Right forelimb (tissue), 1 donor: ENCODE data around the gene NDUFB3.
"Not testable (repeated sequence)": the region's sequence is repeated elsewhere in the genome, so short reads cannot be mapped to it uniquely, and the experiment has no call there.

Experiments used
- DNase-seq: peaks from one replicate; pipeline ENCODE4 v3.0.0-alpha.2; 2018

The NDUFB3 gene

GRCh38 chr2:201100497-201100896, 28.7 kb downstream of the NDUFB3 start:
- DNase-seq: no peak

GRCh38 chr2:201105759-201106158, 34.0 kb downstream of the NDUFB3 start:
- no peak for DNase-seq

GRCh38 chr2:201107624-201108023, 35.8 kb downstream of the NDUFB3 start:
- DNase-seq: no peak

- no peak for DNase-seq
These were observed 36.5 kb downstream of the NDUFB3 start for GRCh38 chr2:201108341-201108740.

GRCh38 chr2:201109186-201109585, 37.4 kb downstream of the NDUFB3 start:
- DNase-seq: no peak

GRCh38 chr2:201110615-201111014, 38.8 kb downstream of the NDUFB3 start:
- no peak for DNase-seq

GRCh38 chr2:201111096-201111495, 39.3 kb downstream of the NDUFB3 start:
- DNase-seq: no peak

- DNase-seq: no peak
These were observed 42.5 kb downstream of the NDUFB3 start for GRCh38 chr2:201114350-201114749.

- no peak for DNase-seq
These were observed 43.0 kb downstream of the NDUFB3 start for GRCh38 chr2:201114846-201115245.

GRCh38 chr2:201116115-201116958, 44.5 kb downstream of the NDUFB3 start, which contains the start of gene CFLAR:
Gene CFLAR (plus strand): TSS chr2:201116164. CDS start chr2:201129866, 13,702 bp downstream.
- DNase-seq: peak; percentile 86

- DNase-seq: peak; percentile 68
These were observed 45.3 kb downstream of the NDUFB3 start for GRCh38 chr2:201116959-201117734.

GRCh38 chr2:201117735-201118094, 45.9 kb downstream of the NDUFB3 start:
- DNase-seq: not testable (repeated sequence)

GRCh38 chr2:201118121-201118960, 46.5 kb downstream of the NDUFB3 start:
- peak; percentile 83 for DNase-seq

- no peak for DNase-seq
These were observed 47.4 kb downstream of the NDUFB3 start for GRCh38 chr2:201118961-201119854.

- no peak for DNase-seq
These were observed 50.5 kb downstream of the NDUFB3 start for GRCh38 chr2:201122276-201122675.

- no peak for DNase-seq
These were observed 54.7 kb downstream of the NDUFB3 start for GRCh38 chr2:201126308-201127151.

- DNase-seq: no peak
These were observed 55.3 kb downstream of the NDUFB3 start for GRCh38 chr2:201127152-201127511.

GRCh38 chr2:201127570-201127969, 55.8 kb downstream of the NDUFB3 start:
- DNase-seq: no peak

- DNase-seq: no peak
These were observed 56.2 kb downstream of the NDUFB3 start for GRCh38 chr2:201128033-201128432.

- no peak for DNase-seq
These were observed 57.2 kb downstream of the NDUFB3 start for GRCh38 chr2:201128933-201129505.
